HG02588 (cell line): ENCODE measurements around the gene BMPR1A.

Source experiments
- ATAC-seq: cut with Tn5 transposase; IDR thresholded peaks from one replicate; pipeline ENCODE4 v1.9.1; 2021; ENCODE audit warnings: mild to moderate bottlenecking, moderate library complexity; ENCODE audit not compliant: unreplicated experiment

The BMPR1A gene

DNA sequence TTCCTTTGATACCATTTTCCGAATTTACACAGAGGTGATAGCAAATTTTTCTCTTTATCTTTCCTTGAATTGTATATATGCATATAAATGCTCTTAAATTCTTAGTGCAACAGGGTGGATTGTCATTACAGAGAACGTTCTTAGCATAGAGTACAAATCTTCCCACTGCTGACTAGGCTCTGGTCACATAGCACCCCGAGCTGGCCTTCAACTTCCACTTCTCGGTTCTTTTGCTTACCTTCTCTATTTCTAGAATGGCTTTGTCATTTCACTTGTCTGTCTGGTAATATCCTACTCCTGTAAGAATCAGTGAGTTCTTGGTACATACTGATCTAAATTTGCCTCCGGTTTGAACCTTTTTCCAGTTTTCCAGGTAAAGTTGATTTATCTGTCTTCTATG is 225.3 kb downstream of the BMPR1A start:
- ATAC-seq, result no peak
